Measurements from ENCODE around the gene SEL1L2.
A peak's percentile ranks its signal among the peaks of the same experiment; 100 is the strongest.

The SEL1L2 gene

DNA sequence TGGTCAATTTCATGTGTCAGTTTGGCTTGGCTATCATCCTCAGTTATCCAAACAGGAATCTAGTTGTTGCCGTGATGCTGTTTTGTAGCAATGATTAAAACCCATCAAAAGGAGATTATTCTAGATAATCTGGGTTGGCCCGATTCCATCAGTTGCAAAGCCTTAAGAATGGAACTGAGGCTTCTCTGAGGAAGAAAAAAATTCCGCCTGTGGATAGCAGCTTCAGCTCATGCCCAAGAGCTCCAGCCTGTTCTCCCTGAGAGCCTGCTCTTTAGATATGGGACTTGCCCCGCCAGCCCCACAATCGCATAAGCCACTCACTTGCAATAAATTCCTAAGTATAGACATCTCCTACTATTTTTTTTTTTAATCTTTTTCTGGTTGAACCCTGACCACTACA is 61.5 kb downstream of the SEL1L2 start:
- peak; percentile 10 for DNase-seq

DNA sequence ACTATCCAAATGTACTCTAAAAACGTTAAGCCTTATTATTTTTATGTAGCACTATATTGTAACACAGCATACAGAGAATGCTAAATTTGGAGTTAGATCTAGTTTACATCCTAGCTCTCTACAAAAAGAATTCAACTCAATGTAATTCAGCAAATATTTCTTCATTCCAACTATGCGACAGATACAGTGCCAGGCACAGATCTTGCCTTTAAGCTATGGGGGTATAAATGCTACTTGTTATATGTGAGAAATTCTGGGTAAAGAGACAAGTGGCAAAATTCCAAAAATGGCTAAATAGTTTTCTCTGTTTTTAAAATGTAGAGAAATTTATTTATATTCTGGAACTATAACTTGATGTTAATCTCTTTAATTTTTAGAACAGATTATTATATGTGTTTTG is 63.2 kb downstream of the SEL1L2 start:
- DNase-seq = no peak

DNA sequence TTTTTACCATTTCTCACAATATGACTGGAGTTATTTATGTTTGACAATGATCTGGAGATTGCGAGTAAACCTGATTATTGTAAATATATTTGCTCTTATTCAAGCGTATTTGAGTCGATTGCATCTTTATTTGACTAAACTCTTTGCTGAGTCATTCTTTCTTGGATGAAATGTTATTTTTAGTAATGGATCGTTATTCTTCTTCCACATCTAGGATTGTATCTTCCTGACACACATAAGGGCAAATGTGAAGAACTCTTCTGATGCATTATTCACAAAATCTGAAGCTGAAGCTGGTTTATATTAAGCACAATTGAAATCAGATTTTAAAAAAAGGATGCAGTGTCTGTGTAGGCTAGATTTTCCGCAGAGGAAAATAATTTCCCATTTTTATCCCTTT is 68.2 kb downstream of the SEL1L2 start:
- peak; percentile 17 for DNase-seq

DNA sequence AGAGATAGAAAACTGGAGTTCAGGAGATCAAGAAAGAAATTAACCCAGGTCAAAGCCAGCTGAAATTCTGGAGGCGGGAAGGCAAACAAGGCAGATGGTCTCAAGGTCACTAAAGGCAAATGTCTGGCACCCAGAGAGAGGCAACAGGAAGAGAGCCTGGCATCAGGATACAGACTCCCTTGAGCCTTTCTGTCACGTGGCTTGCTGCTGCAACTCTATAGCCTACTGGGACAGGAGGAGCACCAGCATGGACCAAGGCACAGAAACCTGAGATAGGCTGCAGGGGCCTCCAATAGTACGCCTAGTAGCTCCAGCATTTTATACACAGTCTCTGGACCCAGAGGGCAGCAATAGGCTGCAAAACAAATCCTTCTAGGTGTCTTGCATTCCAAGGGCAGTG is 75.1 kb downstream of the SEL1L2 start:
- DNase-seq = no peak

DNA sequence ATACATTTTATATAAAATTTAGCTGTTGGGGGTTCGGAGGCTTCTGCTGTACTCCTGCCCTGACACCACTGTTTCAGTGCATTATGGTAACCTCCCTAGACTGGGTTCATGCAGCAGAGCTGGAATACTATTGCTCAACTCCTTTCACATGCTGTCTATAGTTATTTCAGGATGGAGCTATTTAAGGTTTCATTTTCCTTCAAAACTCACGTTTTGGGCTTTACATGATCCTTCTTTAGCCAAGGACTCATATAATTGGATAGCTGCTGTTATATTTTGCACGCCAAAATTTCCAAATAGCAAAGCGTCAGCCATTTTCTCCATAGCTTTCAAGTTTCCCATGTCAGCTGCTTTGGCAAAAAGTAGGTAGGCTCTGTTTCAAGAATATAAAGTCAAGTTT is 76.8 kb downstream of the SEL1L2 start:
- DNase-seq = no peak

DNA sequence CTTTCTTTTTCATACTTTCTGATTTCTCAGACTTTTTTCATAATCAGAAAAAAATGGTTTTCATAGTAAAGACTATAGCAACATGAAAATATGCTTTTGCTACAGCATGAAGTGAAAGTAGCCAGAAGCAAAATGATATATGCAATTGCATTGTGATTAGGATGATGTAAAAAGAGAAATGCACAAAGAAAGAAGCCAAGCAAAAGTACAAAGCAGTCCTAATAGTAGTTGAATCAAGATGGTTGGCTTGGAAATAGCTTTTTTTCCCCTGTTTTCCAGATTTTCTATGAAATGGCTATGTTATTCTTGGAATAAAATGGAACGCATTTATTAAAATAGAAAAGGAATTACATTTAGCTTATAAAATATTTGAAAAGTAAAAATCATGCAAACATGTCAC is 77.3 kb downstream of the SEL1L2 start:
- peak; percentile 14 for DNase-seq

DNA sequence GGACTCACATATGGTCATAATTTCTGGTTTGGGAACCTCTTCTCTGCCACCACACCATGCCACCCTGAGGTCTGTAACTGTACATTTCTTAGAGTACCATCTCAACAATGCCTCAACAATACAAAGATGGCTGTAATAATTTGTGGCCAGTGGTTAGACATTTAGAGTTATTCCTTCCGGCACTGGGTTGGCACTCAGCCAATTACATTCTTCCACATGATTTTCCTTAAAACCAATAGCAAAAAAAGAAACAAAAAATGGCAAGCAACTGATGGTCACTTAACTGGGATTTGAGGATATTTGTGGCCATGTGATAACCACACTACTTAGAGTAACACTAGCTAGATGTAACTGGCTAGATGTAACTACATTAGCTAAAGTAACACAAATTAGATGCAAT is 79.9 kb downstream of the SEL1L2 start:
- DNase-seq = peak; percentile 19

DNA sequence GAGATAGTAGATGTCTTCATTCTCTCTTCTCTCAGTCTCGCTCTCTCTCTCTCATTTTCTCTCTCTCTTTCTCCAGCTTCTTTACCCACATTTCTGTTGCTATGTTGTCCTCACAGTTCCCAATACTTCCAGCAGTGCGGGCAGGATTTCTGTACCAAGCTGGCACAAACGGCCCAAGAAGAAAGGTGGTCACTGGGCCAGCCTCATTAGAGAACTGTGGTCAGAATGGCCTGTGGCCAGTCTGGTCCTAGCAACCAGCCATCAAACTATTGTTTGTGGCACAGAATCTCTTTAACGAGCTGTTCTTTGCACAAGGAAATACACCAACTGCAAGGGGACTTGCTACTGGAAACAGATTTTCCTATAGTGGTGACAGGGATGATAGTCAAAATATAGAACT is 81.3 kb downstream of the SEL1L2 start:
- DNase-seq = no peak

DNA sequence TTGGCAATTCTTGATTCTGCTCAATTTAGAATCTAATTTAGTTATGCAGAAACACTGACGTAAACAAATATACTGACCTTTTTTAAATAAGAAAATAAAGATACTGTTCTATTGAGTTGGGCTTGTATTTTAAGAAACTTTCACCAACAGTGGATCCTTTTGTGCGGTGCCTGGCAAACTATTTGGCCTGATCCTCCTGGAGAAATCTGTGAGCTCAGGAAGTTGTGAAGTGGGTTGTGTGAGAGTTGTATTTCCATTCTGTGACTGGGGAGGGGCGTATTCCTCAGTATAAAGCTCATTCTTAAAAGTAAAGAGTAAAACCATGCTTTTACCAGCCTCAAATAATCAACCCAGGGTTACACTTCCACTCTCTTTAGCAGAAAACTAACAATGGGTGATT is 85.6 kb downstream of the SEL1L2 start:
- no peak for DNase-seq

DNA sequence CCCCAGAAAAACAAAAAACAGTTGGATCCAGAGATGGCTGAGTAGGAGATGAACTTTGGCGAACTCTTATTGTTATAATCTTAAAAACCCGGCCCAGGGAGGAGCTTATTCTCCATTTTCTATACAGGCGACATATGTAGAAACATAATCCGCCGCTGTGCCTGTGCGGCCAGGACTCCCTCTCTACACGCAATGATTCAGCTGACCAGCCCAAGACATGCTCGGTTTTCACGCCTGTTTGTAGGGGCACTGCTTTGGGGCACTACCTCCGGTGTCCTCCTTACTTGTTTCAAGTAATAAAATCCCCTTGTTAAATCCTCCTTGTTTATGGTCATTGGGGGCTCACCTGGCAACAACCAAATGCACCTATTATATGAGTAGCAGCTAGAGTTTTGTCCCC is 89.9 kb downstream of the SEL1L2 start:
- DNase-seq = no peak

DNA sequence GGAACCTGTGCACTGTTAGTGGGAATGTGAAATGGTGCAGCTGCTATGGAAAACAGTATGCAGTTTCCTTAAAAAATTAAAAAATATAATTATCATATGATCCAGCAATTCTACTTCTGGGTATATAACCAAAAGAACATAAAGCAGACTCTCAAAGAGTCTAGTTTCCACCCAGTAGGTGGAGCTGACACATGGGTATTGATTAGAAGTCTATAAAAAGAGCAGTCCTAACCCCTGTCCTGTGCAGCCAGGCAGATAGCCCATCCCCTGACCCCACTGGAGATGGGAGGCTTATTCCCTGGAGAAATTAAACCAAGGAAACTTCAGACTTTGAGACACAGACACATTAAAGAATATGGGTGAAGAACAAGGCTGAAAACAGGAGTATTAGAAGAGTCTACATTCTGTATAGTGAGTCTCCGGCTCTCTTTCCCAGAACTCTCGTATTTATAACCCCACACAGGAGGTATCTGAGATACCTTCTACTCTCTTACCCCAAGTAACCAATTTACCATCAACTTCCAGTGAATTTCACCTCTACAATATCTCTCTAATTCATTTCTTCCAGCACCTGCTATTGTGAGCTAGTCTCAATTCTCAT is 92.3 kb downstream of the SEL1L2 start:
- no peak for DNase-seq

DNA sequence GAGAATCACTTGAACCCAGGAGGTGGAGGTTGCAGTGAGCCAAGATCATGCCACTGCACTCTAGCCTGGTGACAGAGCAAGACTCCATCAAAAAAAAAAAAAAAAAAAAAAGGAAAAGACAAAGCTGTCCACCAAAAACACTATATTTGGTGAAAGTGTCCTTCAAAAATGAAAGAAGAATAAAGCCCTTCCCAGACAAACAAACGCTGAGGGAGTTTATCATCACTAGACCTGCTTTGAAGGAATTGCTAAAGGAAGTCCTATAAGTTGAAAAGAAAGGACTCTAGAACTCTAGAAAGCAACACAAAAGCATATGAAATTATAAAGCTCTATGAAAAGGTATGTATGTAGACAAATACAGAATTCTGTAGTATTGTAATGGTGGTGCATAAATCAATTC is 98.8 kb downstream of the SEL1L2 start:
- DNase-seq = no peak

DNA sequence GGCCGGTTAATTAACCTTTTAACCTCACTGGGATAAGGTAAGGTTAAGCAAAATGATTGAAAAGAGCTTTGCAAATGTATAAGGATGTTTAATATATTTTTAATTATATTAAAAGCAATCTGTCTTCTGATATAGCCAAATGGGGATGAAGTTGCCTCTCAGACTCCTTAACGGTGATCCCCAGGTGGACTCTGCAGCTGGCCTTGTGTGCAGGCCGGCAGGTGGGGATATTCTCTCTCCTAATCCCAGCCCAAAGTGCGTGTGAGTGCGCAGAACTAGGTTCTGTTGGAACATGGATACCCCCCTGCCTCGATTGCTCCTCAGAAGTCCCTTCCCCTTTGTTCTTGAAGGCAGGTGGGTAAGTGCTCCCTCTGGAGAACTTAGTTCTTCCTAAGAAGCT is 105.6 kb downstream of the SEL1L2 start:
- DNase-seq = no peak

DNA sequence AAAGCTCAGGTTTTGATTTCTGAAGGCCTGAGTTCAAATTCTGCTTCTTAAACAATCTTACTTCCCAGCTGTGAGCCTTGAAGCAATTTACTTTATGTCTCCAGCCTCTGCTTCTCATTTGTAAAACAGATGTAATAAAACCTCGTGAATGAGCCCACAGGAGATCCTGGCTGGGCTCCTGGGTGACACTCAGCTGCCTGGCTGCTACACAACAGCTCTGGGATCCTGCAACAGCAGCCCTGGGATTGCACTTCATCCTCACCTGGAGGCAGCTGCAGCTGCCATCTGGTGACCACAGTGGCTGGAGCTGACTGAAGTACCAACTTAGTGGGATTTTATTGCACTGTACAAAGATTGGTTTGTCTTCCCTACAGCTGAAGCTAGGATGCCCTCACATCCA is 107.0 kb downstream of the SEL1L2 start:
- no peak for DNase-seq

DNA sequence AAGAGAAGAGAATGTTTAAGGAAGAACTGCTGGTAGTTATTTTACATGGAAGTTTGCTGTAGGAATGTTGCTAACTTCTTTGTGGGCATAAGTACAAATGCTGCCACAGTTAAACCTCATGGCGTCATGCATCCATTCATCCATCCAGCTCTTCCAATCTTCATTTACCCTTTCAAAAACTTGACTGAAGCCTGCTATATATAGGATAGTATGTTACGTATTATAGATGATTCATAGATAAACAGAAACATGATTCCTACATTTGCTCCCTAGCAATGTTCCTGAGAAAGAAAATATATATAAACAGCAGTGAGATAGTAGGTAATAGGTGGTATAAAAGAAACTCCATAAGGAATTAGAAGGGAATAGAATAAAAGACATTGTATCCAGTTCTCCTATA is 111.8 kb downstream of the SEL1L2 start:
- no peak for DNase-seq

DNA sequence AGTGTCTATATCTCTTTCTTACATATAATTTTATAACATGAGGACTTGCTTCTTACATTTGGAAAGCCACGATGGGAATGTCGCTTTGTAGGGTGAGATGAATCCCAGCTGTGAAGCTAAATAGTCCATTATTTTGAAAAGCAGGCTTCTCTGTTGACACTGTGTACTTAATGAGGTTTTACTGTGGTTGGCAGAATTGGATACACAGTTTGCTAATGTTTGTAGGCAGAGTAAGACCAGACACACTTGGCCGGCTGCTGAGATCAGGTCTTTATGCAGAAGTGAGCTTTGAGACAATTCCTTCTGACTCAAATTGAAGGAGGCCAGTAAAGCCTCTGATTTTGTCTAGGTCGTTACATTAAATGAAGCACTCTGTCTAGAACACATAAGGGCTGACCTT is 112.6 kb downstream of the SEL1L2 start:
- no peak for DNase-seq

DNA sequence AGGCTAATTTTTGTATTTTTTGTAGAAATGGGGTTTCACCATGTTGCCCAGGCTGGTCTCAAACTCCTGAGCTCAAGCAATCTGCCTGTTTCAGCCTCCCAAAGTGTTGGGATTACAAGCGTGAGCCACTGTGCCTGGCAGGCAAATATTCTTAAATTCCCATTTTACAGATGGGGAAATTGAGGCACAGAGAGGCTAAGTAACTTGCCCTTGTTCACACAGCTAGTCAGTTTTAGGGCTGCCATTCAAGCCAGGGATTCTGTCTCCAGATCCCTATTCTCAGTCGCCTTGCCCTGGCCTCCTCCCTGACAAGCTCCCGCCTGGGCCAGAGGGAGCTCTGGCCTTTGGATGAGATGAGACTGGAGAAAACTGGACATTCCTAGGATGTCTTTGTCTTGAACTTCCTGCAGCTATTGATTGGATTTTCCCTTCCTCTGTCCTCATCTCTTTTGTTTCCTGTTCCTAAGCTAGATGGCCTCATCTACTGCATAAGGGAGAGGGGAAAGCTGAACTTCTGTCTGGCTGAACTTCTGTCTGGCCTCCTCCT is 115.1 kb downstream of the SEL1L2 start:
- no peak for DNase-seq

DNA sequence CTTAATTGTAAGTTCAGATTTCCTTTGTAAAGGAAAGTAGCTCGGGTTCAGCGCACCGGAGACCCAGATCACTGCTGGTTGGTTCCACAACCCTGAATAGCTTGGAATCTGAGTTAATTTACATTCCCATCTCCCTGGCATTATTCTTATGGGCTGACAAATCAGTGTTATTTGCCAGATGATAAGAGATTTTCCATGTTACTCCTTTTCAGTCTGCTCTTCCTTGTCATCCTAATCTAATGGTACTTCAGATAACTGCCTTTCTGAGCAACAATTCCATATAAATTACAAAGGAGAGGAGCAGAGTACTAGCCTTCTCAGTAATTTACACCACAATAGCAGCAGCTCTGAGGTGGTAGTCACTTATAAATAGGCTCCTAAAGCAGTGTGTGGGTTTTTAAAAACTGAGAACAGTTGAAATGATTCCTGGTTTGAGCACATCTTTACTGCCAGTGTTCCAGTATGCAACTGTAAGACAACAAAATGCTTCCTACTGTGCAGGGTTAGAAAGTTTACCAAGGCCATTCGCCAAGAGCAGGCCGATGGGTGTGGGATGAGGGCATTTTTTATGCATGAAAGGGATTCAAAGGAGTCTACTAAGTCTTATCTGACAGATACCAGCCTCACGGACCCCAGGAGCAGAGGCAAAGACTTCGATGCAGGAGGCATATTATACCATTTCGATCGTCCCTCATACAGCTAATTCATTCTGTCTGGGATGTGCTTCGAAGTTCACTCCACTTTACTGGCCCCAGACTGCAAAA is 115.8 kb downstream of the SEL1L2 start:
- no peak for DNase-seq

DNA sequence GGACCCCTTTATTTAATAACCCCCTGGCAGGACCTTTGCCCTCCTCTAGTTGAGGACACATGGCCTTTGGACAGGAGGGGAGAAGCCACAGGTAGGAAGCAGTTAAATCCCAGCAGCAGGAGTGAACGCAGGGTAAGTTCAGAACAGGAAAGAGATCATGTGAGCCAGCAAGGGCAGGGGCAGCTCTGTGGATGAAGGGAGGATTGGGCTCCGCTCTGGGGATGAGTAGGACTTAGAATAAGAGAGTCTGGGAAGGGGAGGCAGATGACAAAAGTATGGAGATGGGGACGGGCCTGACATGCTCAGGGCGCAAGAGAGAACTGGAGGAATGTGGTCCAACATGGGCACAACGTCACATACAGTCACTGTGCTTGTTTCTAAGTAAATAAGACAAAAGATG is 116.6 kb downstream of the SEL1L2 start:
- no peak for DNase-seq

DNA sequence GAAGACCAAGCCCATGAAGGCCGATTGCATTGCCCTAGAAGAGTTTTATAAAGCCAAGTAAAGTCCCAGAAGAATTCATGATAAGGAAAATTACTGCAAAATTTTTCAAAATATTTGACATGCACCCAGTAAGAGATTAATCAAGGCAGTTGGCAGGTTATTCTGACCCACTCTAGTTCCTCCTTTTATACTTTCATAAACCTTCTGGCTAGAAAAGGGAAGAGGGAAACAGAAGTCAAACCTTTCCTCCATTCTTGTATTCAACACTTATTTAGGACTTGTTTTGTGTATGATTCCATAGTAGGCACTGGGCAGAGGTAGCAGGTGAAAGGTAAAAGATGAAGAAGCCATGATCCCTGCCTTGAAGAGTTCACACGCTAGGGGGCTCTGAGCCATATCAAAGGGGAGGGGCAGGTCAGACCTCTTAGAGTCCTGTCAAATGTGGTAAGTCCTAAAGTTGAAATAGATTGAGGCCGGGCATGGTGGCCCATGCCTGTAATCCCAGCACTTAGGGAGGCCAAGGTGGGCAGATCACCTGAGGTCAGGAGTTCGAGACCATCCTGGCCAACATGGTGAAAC is 120.2 kb downstream of the SEL1L2 start:
- no peak for DNase-seq

DNA sequence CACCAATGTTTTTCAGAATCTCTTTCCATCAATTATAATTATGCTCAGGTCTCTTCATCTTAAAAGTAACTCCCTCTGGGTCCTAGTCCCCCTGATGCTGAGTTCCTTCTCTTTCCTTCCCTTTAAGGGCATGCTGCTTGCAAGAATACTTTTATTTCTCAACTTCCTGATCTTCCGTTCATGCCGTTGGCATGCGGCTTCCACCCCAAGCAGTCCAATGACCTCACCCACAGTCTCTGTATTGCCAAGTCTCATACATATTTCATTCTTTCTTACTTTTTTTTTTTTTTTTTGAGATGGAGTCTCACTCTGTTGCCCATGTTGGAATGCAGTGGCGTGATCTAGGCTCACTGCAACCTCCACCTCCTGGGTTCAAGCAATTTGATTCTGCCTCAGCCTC is 122.1 kb downstream of the SEL1L2 start:
- DNase-seq = no peak

DNA sequence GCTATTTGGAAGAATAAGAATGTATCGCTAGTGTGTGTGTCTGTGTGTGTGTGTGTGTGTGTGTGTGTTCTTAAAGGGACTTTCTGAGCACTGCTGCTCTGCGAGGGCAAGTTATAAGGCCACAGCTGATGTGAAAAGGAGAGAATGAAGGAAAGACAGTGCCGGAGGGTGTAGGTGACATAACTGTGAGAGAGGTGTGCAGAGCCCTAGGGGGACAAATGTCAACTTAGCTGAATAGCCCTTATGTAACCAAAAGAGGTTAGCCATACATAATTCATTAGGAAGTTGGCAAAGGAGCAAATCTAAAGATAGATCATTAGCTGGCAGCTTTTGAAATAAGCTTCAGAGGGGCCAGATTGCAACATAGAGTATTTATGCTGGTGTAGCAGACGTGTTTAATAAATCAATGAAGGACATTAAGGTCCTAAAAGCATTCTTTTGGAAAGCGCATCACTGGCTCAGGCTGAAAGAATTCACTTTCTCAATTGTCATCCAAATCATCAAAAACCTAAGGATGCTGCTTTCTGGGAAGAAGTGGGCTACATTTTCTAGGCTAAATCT is 124.5 kb downstream of the SEL1L2 start:
- DNase-seq = peak; percentile 36

DNA sequence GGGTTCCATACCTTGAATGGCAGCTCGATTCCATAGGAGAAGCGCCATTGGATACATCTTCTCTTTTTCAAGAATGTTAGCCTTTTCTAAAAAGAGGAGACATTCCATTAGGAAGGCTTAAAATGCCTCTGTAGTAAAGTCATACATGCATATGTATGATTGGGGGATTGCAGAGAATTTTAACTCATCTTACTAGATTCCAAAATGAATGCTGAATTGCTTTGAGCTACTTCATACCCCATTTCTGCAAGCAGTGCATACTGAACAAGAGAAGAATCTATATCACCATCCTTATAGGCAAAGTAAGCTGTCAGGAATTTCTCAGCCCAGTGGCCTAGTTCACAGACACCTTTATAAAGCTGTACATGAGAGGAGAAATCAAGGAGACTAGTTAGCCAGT is 125.3 kb downstream of the SEL1L2 start:
- DNase-seq = no peak

DNA sequence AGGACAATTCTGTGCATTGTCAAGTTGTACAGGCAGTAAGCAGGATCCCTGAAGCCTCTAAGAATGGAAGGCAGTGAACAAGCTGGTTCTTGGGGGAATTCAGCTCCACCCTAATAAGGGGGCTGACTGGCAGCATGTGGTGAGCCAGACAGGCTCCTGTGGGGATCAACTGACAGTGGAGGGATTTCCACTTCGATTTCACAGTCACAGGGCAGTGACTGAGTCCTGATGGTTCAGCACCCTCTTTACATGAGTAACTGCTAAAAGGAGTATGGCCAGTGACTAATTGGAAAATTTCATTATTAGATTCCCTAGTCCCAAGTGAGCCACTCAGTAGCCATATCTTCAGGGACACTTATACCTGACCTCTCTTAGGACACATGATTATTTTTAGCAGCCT is 127.2 kb downstream of the SEL1L2 start:
- DNase-seq = no peak

Measured in eye (tissue), 1 donor.